Ovary (tissue), 3 donors: Measurements from ENCODE around the gene ZNF664.

Experiments
- CTCF ChIP-seq, 3 donors: fragments of 450-650 bp in 2 of 3; fragments of 200-600 bp in 1 of 3; IDR thresholded peaks; one replicate each; pipeline versions ENCODE4 v1.5.1 to v1.8.0; 2016 to 2022; ENCODE audit warnings: antibody characterized with exemption in 3 of 3, mild to moderate bottlenecking in 1 of 3
- POLR2A ChIP-seq: fragments of 450-650 bp; IDR thresholded peaks from one replicate; pipeline ENCODE4 v1.6.1; 2017; ENCODE audit warnings: antibody characterized with exemption, mild to moderate bottlenecking, moderate library complexity
- donor health status: DM: no; HTN: no; CAD: no.

- TF ChIP-seq CTCF (IDR thresholded peaks at IDR 0.05) (no peak), POLR2A (no peak)
Measured at GRCh38 chr12:124045671-124046455, 72.8 kb downstream of the ZNF664 start.
